Prostate gland (tissue), 2 donors: ENCODE data around the gene TRAP1. TPM values are rescaled to one million over a fixed set of nuclear protein-coding genes. Genes with fewer than 3 reads are reported as not detected.

Experiments used
- DNase-seq: peaks from one replicate; pipeline ENCODE4 v3.0.0-alpha.2; 2019; ENCODE audit warnings: low spot score
- H3K27ac ChIP-seq, 2 donors: fragments of 200-600 bp; sonication (generic); 2 replicates each; pipeline ENCODE4 v1.5.1; 2017 to 2019
- H3K27me3 ChIP-seq: fragments of 200-600 bp; sonication (generic); replicated peaks from 2 replicates; pipeline ENCODE4 v1.5.1; 2019; ENCODE audit not compliant: insufficient read depth
- H3K36me3 ChIP-seq, 2 donors: fragments of 200-600 bp; sonication (generic); 1 replicate in 1 of 2; 2 replicates in 1 of 2; pipeline versions ENCODE4 v1.5.1 to v1.8.1; 2017 to 2019
- H3K4me1 ChIP-seq: fragments of 200-600 bp; sonication (generic); replicated peaks from 2 replicates; pipeline ENCODE4 v1.5.1; 2019
- H3K4me3 ChIP-seq, 2 donors: fragments of 200-600 bp; sonication (generic); 2 replicates each; pipeline ENCODE4 v1.5.1; 2017 to 2019
- H3K9me3 ChIP-seq: fragments of 200-600 bp; sonication (generic); 2 replicates; pipeline ENCODE4 v1.5.1; 2017
- POLR2A ChIP-seq: fragments of 450-650 bp; IDR thresholded peaks from one replicate; pipeline ENCODE4 v1.6.1; 2016; ENCODE audit warnings: antibody characterized with exemption, mild to moderate bottlenecking
- POLR2AphosphoS5 ChIP-seq: sonication (generic); formaldehyde crosslinking; IDR thresholded peaks from one replicate; pipeline ENCODE4 v1.6.1; 2017; ENCODE audit warnings: antibody characterized with exemption
- WGBS: methylation state at CpG from one replicate; pipeline ENCODE4 v1.1.5; 2018; 5-methylcytosine and 5-hydroxymethylcytosine counted together
- intact Hi-C: fragments of 100-400 bp; cut with DNase I; formaldehyde crosslinking; loops from one replicate; pipeline ENCODE4 v1.14.2; 2022
- total RNA-seq, 2 donors: library from RNA; depleted of rRNA; stranded (reverse); fragments of >200 nt; gene quantifications; one replicate each; pipeline ENCODE4 v1.1.0, GENCODE V29; 2016
- TF ChIP-seq, protein P1 (sequence below), 4 experiments: fragments of 200-600 bp in 2 of 4; fragments of 450-650 bp in 2 of 4; sonication (generic) in 2 of 4; IDR thresholded peaks; 1 replicate in 3 of 4; 2 replicates in 1 of 4; pipeline ENCODE4 v1.5.1; 2016 to 2019; ENCODE audit warnings: antibody characterized with exemption in 4 of 4, mild to moderate bottlenecking in 2 of 4, moderate library complexity in 2 of 4

The TRAP1 gene
- total RNA-seq, 2 donors from 2014 or later, result 71.2 to 88.6 TPM

DNA sequence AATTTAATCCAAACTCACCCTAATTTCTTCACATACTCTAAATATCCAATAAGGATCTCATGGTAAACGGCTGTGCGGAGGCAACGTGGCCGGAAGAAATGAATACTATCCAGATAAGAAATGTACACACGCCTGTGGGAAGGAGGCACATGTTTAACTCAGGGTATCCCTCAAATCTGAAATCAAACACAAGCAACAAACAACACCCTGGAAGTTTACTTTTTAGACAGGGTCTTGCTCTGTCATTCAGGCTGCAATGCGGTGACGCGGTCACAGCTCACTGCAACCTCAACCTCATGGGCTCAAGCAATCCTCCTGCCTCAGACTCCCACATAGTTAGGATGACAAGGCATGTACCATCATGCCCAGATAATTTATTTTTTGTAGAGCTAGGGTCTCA is 21.2 kb upstream of the TRAP1 start:
- WGBS, result 94% methylated on average over 8 of the region's 8 CpGs
- H3K27ac ChIP-seq, result no peak overlapping the region
- no peaks in the 10 kb centered on the region for H3K9me3 ChIP-seq
- H3K27me3 ChIP-seq, result no peaks in the 10 kb centered on the region
- no peak for DNase-seq
- no peaks in the 10 kb centered on the region for H3K4me1 ChIP-seq
- H3K4me3 ChIP-seq, result no peak overlapping the region
- TF ChIP-seq POLR2AphosphoS5, result no peak
- TF ChIP-seq POLR2A, result no peak
- TF ChIP-seq, protein P1, sequence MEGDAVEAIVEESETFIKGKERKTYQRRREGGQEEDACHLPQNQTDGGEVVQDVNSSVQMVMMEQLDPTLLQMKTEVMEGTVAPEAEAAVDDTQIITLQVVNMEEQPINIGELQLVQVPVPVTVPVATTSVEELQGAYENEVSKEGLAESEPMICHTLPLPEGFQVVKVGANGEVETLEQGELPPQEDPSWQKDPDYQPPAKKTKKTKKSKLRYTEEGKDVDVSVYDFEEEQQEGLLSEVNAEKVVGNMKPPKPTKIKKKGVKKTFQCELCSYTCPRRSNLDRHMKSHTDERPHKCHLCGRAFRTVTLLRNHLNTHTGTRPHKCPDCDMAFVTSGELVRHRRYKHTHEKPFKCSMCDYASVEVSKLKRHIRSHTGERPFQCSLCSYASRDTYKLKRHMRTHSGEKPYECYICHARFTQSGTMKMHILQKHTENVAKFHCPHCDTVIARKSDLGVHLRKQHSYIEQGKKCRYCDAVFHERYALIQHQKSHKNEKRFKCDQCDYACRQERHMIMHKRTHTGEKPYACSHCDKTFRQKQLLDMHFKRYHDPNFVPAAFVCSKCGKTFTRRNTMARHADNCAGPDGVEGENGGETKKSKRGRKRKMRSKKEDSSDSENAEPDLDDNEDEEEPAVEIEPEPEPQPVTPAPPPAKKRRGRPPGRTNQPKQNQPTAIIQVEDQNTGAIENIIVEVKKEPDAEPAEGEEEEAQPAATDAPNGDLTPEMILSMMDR (IDR thresholded peaks at IDR 0.05), result no peak
- peaks cover 22 to 44% of the 10 kb centered on the region in 2 donors for H3K36me3 ChIP-seq
- intact Hi-C loops, result no loop called here

DNA sequence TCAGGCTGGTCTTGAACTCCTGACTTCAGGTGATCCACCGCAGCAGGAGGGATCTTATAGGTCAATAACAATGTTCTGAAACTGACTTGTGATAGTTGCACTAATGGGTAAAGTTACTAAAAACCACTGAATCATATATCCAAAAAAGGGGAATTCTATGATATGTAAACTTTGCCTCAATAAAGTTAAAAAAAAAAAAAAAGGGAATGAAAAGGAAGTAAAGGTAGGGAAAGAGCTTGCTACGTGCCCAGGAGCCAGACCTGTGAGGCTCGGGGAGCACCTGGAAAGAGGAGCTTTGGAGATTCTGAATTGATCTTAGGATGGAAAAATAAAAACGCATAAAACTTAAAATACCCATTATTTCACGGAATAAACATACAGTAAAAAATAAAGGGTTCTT is 20.8 kb upstream of the TRAP1 start:
- H3K4me3 ChIP-seq, result no peak overlapping the region
- H3K36me3 ChIP-seq, result peaks cover 22 to 44% of the 10 kb centered on the region in 2 donors
- 96% methylated on average over 5 of the region's 5 CpGs for WGBS
- no peaks in the 10 kb centered on the region for H3K4me1 ChIP-seq
- no peak for TF ChIP-seq POLR2A
- TF ChIP-seq POLR2AphosphoS5, result no peak
- TF ChIP-seq, protein P1 (IDR thresholded peaks at IDR 0.05), result no peak
- DNase-seq, result no peak
- no peaks in the 10 kb centered on the region for H3K27me3 ChIP-seq
- H3K27ac ChIP-seq, result no peak overlapping the region
- intact Hi-C loops, result no loop called here
- no peaks in the 10 kb centered on the region for H3K9me3 ChIP-seq

DNA sequence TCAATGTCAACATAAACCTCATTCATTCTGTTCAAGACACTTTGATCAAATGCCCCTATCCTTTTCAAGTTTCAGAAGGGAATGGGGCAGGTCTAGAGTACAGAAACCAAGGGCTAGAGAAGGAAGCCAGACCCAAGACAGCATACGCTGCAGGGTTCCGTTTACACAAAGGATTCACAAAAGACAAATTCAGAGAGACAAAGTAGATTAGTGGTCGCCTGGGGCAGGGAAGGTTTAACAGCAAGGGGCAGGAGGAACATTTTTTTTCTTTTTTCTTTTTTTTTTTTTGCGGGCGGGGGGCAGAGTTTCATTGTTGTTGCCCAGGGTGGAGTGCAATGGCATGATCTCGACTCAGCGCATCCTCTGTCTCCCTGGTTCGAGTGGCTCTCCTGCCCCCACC is 19.9 kb upstream of the TRAP1 start:
- no peaks in the 10 kb centered on the region for H3K9me3 ChIP-seq
- H3K36me3 ChIP-seq, result peaks cover 22 to 49% of the 10 kb centered on the region in 2 donors
- no peaks in the 10 kb centered on the region for H3K4me1 ChIP-seq
- whole genome bisulfite sequencing, result 83% methylated on average over 8 of the region's 8 CpGs
- no peak overlapping the region for H3K27ac ChIP-seq
- DNase-seq, result no peak
- intact Hi-C loops, result no loop called here
- no peaks in the 10 kb centered on the region for H3K27me3 ChIP-seq
- TF ChIP-seq POLR2A (no peak), POLR2AphosphoS5 (no peak)
- TF ChIP-seq, protein P1 (IDR thresholded peaks at IDR 0.05), result no peak
- no peak overlapping the region for H3K4me3 ChIP-seq

DNA sequence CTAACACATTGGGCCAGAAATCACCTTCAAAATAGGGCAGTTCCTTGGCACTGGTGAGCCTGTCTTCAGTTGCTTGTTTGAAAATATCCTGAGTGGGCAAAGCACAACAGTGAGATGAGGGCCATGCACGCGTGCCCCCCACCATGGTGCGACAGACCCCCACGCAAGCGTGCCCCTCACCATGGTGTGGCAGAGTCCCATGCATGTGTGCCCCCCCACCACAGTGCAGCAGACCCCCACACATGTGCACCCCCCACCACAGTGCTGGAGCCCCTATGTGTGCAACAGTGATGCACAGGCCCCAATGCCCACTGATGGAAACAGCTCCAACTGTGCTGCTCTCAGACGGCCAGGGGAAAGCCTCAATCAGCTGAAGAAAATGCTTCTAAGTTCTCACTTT is 18.8 kb upstream of the TRAP1 start:
- H3K27me3 ChIP-seq, result no peaks in the 10 kb centered on the region
- DNase-seq, result no peak
- intact Hi-C loops, result no loop called here
- H3K4me1 ChIP-seq, result no peaks in the 10 kb centered on the region
- 96% methylated on average over 6 of the region's 6 CpGs for WGBS
- no peak for TF ChIP-seq POLR2A
- TF ChIP-seq POLR2AphosphoS5, result no peak
- TF ChIP-seq, protein P1 (IDR thresholded peaks at IDR 0.05), result no peak
- H3K9me3 ChIP-seq, result no peaks in the 10 kb centered on the region
- no peak overlapping the region for H3K4me3 ChIP-seq
- H3K27ac ChIP-seq, result no peak overlapping the region
- H3K36me3 ChIP-seq, result peaks cover 25 to 57% of the 10 kb centered on the region in 2 donors

DNA sequence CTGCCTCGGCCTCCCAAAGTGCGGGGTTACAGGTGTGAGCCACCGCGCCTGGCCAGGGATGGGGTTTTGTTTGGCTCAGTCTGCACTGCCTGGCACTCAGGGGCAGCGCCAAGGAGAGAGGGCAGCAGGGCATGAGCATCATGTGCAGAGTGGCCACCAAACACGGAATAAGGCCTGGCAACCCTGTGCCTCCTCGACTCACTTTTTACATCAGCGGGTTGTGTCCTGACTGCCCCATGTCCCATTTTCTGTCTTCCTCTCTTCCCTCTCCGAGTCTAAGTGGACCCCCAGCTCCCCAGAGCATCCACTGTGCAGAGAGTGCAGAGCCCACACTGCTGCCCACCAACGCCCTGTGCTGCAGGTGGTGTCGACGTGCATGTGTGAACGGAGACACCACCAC is 18.2 kb upstream of the TRAP1 start:
- DNase-seq, result no peak

More for the DNA sequence above, 18.2 kb upstream of the TRAP1 start:
- Histone ChIP-seq H3K27ac (no peak overlapping the region), H3K4me1 (no peaks in the 10 kb centered on the region), H3K4me3 (no peak overlapping the region), H3K27me3 (no peaks in the 10 kb centered on the region), H3K9me3 (no peaks in the 10 kb centered on the region), H3K36me3 (peaks cover 31 to 63% of the 10 kb centered on the region in 2 donors)
- WGBS, result 96% methylated on average over 13 of the region's 13 CpGs
- TF ChIP-seq POLR2AphosphoS5 (no peak), POLR2A (no peak)
- TF ChIP-seq, protein P1 (IDR thresholded peaks at IDR 0.05), result no peak
- intact Hi-C loops, result no loop called here
